Measurements from ENCODE around the gene PPP1R14B. TPM values are rescaled to one million over a fixed set of nuclear protein-coding genes. Genes with fewer than 3 reads are reported as not detected.

The PPP1R14B gene
- total RNA-seq, 1 donor = 26.4 TPM

- Histone ChIP-seq H3K27me3 (ENCODE audit: insufficient read depth, low read length) (no peaks in the 10 kb centered on the region), H3K4me3 (ENCODE audit: low read length) (peak within 1 kb of the TSS; percentile 79), H3K9me3 (ENCODE audit: low read depth, low read length) (no peaks in the 10 kb centered on the region), H3K4me1 (ENCODE audit: insufficient read depth, low read length) (peaks cover 49% of the 10 kb centered on the region)
These were observed 20.9 kb downstream of the PPP1R14B start, which contains the start of the genes NUDT22 and TRPT1 for GRCh38 chr11:64225608-64226506. NUDT22 (plus strand) TSS chr11:64226274; CDS start chr11:64226653, 379 bp downstream. TRPT1 (minus strand) TSS chr11:64226186; CDS start chr11:64225860, 326 bp downstream.

GRCh38 chr11:64224891-64225607 lies 21.7 kb downstream of the PPP1R14B start:
- H3K9me3 ChIP-seq (ENCODE audit: low read depth, low read length) = no peaks in the 10 kb centered on the region
- peaks cover 47% of the 10 kb centered on the region for H3K4me1 ChIP-seq (ENCODE audit: insufficient read depth, low read length)
- peak overlapping the region; percentile 79 for H3K4me3 ChIP-seq (ENCODE audit: low read length)
- no peaks in the 10 kb centered on the region for H3K27me3 ChIP-seq (ENCODE audit: insufficient read depth, low read length)

- Histone ChIP-seq H3K4me3 (ENCODE audit: low read length) (no peak overlapping the region), H3K9me3 (ENCODE audit: low read depth, low read length) (no peaks in the 10 kb centered on the region), H3K27me3 (ENCODE audit: insufficient read depth, low read length) (no peaks in the 10 kb centered on the region), H3K4me1 (ENCODE audit: insufficient read depth, low read length) (peaks cover 40% of the 10 kb centered on the region)
These were observed 22.4 kb downstream of the PPP1R14B start for GRCh38 chr11:64224151-64224890.

DNA sequence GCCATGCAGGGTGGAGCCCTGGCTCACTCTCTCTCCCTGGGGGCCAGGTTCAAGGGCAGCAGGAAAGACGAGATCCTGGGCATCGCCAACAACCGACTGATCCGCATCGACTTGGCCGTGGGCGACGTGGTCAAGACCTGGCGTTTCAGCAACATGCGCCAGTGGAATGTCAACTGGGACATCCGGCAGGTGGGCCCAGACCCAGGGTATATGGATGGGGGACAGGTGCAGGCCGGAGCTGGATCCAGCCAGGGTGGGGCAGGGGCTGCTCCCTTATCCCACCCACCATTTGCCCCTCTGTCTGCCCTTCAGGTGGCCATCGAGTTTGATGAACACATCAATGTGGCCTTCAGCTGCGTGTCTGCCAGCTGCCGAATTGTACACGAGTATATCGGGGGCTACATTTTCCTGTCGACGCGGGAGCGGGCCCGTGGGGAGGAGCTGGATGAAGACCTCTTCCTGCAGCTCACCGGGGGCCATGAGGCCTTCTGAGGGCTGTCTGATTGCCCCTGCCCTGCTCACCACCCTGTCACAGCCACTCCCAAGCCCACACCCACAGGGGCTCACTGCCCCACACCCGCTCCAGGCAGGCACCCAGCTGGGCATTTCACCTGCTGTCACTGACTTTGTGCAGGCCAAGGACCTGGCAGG lies 23.6 kb downstream of the PPP1R14B start:
- Histone ChIP-seq H3K4me3 (ENCODE audit: low read length) (no peak overlapping the region), H3K27me3 (ENCODE audit: insufficient read depth, low read length) (no peaks in the 10 kb centered on the region), H3K9me3 (ENCODE audit: low read depth, low read length) (no peaks in the 10 kb centered on the region), H3K4me1 (ENCODE audit: insufficient read depth, low read length) (peaks cover 34% of the 10 kb centered on the region)

GRCh38 chr11:64222651-64223000 lies 24.1 kb downstream of the PPP1R14B start:
- Histone ChIP-seq H3K27me3 (ENCODE audit: insufficient read depth, low read length) (no peaks in the 10 kb centered on the region), H3K4me1 (ENCODE audit: insufficient read depth, low read length) (peaks cover 29% of the 10 kb centered on the region), H3K4me3 (ENCODE audit: low read length) (no peak overlapping the region), H3K9me3 (ENCODE audit: low read depth, low read length) (no peaks in the 10 kb centered on the region)

- Histone ChIP-seq H3K27me3 (ENCODE audit: insufficient read depth, low read length) (no peaks in the 10 kb centered on the region), H3K4me1 (ENCODE audit: insufficient read depth, low read length) (peaks cover 15% of the 10 kb centered on the region), H3K9me3 (ENCODE audit: low read depth, low read length) (no peaks in the 10 kb centered on the region), H3K4me3 (ENCODE audit: low read length) (no peak overlapping the region)
These were observed 25.9 kb downstream of the PPP1R14B start for GRCh38 chr11:64220798-64221197.

DNA sequence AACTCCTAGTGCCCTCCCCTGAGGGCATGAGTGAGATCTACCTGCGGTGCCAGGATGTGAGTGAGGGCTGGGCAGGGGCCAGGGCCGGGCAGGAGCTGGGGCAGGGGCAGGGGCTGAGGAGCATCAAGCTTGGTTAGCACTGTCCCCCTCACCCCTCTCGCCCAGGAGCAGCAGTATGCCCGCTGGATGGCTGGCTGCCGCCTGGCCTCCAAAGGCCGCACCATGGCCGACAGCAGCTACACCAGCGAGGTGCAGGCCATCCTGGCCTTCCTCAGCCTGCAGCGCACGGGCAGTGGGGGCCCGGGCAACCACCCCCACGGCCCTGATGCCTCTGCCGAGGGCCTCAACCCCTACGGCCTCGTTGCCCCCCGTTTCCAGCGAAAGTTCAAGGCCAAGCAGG lies 26.5 kb downstream of the PPP1R14B start:
- H3K9me3 ChIP-seq (ENCODE audit: low read depth, low read length) = no peaks in the 10 kb centered on the region
- H3K27me3 ChIP-seq (ENCODE audit: insufficient read depth, low read length) = no peaks in the 10 kb centered on the region
- peaks cover 9% of the 10 kb centered on the region for H3K4me1 ChIP-seq (ENCODE audit: insufficient read depth, low read length)
- H3K4me3 ChIP-seq (ENCODE audit: low read length) = no peak overlapping the region

- no peaks in the 10 kb centered on the region for H3K27me3 ChIP-seq (ENCODE audit: insufficient read depth, low read length)
- no peak overlapping the region for H3K4me3 ChIP-seq (ENCODE audit: low read length)
- H3K9me3 ChIP-seq (ENCODE audit: low read depth, low read length) = no peaks in the 10 kb centered on the region
- H3K4me1 ChIP-seq (ENCODE audit: insufficient read depth, low read length) = peaks cover 4% of the 10 kb centered on the region
These were observed 27.0 kb downstream of the PPP1R14B start for GRCh38 chr11:64219755-64220154.

GRCh38 chr11:64219354-64219684 lies 27.4 kb downstream of the PPP1R14B start:
- Histone ChIP-seq H3K27me3 (ENCODE audit: insufficient read depth, low read length) (no peaks in the 10 kb centered on the region), H3K9me3 (ENCODE audit: low read depth, low read length) (no peaks in the 10 kb centered on the region), H3K4me3 (ENCODE audit: low read length) (no peak overlapping the region), H3K4me1 (ENCODE audit: insufficient read depth, low read length) (no peaks in the 10 kb centered on the region)

- no peaks in the 10 kb centered on the region for H3K4me1 ChIP-seq (ENCODE audit: insufficient read depth, low read length)
- H3K4me3 ChIP-seq (ENCODE audit: low read length) = no peak overlapping the region
- no peaks in the 10 kb centered on the region for H3K27me3 ChIP-seq (ENCODE audit: insufficient read depth, low read length)
- no peaks in the 10 kb centered on the region for H3K9me3 ChIP-seq (ENCODE audit: low read depth, low read length)
These were observed 28.0 kb downstream of the PPP1R14B start for GRCh38 chr11:64218628-64219353.

- Histone ChIP-seq H3K9me3 (ENCODE audit: low read depth, low read length) (no peaks in the 10 kb centered on the region), H3K4me1 (ENCODE audit: insufficient read depth, low read length) (no peaks in the 10 kb centered on the region), H3K27me3 (ENCODE audit: insufficient read depth, low read length) (no peaks in the 10 kb centered on the region), H3K4me3 (ENCODE audit: low read length) (no peak overlapping the region)
These were observed 29.9 kb downstream of the PPP1R14B start for GRCh38 chr11:64216879-64217278.

- H3K4me1 ChIP-seq (ENCODE audit: insufficient read depth, low read length) = peaks cover 25% of the 10 kb centered on the region
- no peaks in the 10 kb centered on the region for H3K27me3 ChIP-seq (ENCODE audit: insufficient read depth, low read length)
- H3K4me3 ChIP-seq (ENCODE audit: low read length) = no peak overlapping the region
- no peaks in the 10 kb centered on the region for H3K9me3 ChIP-seq (ENCODE audit: low read depth, low read length)
These were observed 35.4 kb downstream of the PPP1R14B start for GRCh38 chr11:64211181-64211872.

DNA sequence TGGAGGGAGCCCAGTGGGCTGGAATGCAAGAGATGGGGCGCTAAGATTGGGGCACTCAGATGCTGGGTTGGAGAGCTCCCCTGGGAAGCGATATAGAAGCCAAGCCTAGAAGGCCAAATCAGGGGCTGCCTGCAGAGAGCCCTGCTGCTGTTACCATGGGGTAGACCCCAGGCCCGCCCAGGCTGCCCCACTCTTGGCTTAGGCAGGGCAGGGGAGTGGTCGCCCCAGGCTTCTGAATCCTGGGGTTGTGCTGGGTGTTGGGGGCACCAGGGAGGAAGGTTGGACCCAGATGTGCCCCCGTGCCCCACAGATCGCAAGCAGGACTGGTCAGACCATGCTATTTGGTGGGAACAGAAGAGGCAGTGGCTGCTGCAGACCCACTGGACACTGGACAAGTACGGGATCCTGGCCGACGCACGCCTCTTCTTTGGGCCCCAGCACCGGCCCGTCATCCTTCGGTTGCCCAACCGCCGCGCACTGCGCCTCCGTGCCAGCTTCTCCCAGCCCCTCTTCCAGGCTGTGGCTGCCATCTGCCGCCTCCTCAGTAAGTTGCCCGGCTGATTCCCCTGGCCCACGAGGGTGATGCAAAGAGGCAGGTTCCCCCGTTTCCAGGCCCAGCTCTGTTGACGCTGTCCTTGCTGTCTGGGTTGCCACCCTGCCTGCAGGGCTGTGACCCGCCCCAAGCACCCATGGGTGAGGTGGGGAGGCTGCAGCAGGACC lies 36.3 kb downstream of the PPP1R14B start:
- Histone ChIP-seq H3K27me3 (ENCODE audit: insufficient read depth, low read length) (no peaks in the 10 kb centered on the region), H3K9me3 (ENCODE audit: low read depth, low read length) (no peaks in the 10 kb centered on the region), H3K4me1 (ENCODE audit: insufficient read depth, low read length) (peaks cover 34% of the 10 kb centered on the region), H3K4me3 (ENCODE audit: low read length) (no peak overlapping the region)

Data from mononuclear cell (primary cell).